Measurements from ENCODE around the gene SCRT2. TPM values are rescaled to one million over a fixed set of nuclear protein-coding genes. Genes with fewer than 3 reads are reported as not detected.

Gene SCRT2
- polyA plus RNA-seq, 1 of the 3 experiments (the other 2 are of a cell fraction) = not detected

DNA sequence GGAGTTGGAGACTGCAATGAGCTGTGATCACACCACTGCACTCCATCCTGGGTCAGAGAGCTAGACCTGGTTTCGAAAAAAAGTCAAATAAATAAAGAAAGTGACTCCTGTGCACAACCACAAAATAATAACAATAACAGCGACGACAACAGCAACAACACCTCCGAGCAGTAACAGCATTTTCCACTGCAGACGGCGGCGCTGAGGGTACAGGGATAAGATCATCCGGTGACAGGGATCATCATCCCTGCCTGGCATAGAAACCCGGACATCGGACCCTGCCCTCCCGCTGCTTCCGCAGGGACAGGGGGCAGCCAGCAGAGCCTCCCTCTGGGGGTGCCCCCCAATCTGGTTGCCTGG, 34.1 kb downstream of the SCRT2 start:
- Histone ChIP-seq H2AFZ (ENCODE audit: low read depth) (no peak overlapping the region), H4K20me1 (ENCODE audit: insufficient read depth) (peaks cover 8% of the 10 kb centered on the region; the same call in 1 of the 2 replicates), H3K4me1 (ENCODE audit: control insufficient read depth in 1 of 2, insufficient read depth in 2 of 2, low read depth in 1 of 2, low read length in 1 of 2) (peaks cover 0 to 3% of the 10 kb centered on the region in 2 experiments; a peak in 1 of 4 replicates), H3K27me3 (ENCODE audit: insufficient read depth) (no peaks in the 10 kb centered on the region), H3K9ac (no peak overlapping the region), H3K36me3 (replicated peaks in 1 of 2; ENCODE audit: control insufficient read depth in 1 of 2, insufficient read depth in 2 of 2, low read length in 1 of 2) (peaks cover 0 to 2% of the 10 kb centered on the region in 2 experiments), H3K9me2 (no peaks in the 10 kb centered on the region), H3K4me3 (ENCODE audit: low read depth in 2 of 2, low read length in 1 of 2) (no peak overlapping the region), H3K9me3 (no peaks in the 10 kb centered on the region), H3K4me2 (no peak overlapping the region), H3K27ac (ENCODE audit: low read depth in 2 of 2, low read length in 1 of 2) (no peak overlapping the region), H3K79me2 (ENCODE audit: insufficient read depth) (no peaks in the 10 kb centered on the region), H3F3A (replicated peaks; ENCODE audit: insufficient read depth) (peaks cover 15% of the 10 kb centered on the region)
- CTCF ChIA-PET = interaction anchor here (0.6 to 2.4 kb wide), 3 partner anchors 16 to 98 kb away, joined by 3 to 6 read pairs (median 6); no protein-coding TSS in a partner anchor
- peak; percentile 88 for DNase-seq
- POLR2A ChIA-PET = no interaction called here
- TF ChIP-seq REST (IDR thresholded peaks at IDR 0.05; ENCODE audit: low read depth, low read length) (no peak), FOSL2 (IDR thresholded peaks at IDR 0.05; ENCODE audit: borderline replicate concordance, low read depth) (no peak), RCOR1 (IDR thresholded peaks at IDR 0.05; ENCODE audit: low read length) (no peak), GABPA (IDR thresholded peaks at IDR 0.05; ENCODE audit: low read depth) (no peak), CHD2 (IDR thresholded peaks at IDR 0.05; ENCODE audit: low read length, partially characterized antibody) (no peak), GATA2 (CRISPR knock-in tag; IDR thresholded peaks at IDR 0.05) (0 out of 2 replicates have a peak, but pooled peaks have one; percentile 9), YY1 (IDR thresholded peaks at IDR 0.05; ENCODE audit: low read depth) (no peak), MEF2A (IDR thresholded peaks at IDR 0.05; ENCODE audit: borderline replicate concordance, low read depth) (no peak), RXRA (IDR thresholded peaks at IDR 0.05; ENCODE audit: borderline replicate concordance, low read depth) (no peak)
- 17% methylated on average over 7 of the region's 12 CpGs for WGBS (ENCODE audit: low lambda C conversion rate)

GRCh38 chr20:640674-641515, 34.7 kb downstream of the SCRT2 start:
- DNase-seq = no peak
- no peak overlapping the region for H3K9ac ChIP-seq
- peaks cover 4% of the 10 kb centered on the region; the same call in 1 of the 2 replicates for H4K20me1 ChIP-seq (ENCODE audit: insufficient read depth)
- WGBS (ENCODE audit: low lambda C conversion rate) = 48% methylated on average over 10 of the region's 11 CpGs
- H3K9me3 ChIP-seq = no peaks in the 10 kb centered on the region
- ChIA-PET POLR2A (no interaction called here), CTCF (interaction anchor here (0.6 to 2.4 kb wide), 6 partner anchors 15 to 98 kb away, joined by 3 to 6 read pairs (median 4); no protein-coding TSS in a partner anchor)
- no peaks in the 10 kb centered on the region for H3K27me3 ChIP-seq (ENCODE audit: insufficient read depth)
- H3F3A ChIP-seq (replicated peaks; ENCODE audit: insufficient read depth) = peaks cover 13% of the 10 kb centered on the region
- no peak overlapping the region for H2AFZ ChIP-seq (ENCODE audit: low read depth)
- no peaks in the 10 kb centered on the region for H3K9me2 ChIP-seq
- peaks cover 0 to 3% of the 10 kb centered on the region in 2 experiments; a peak in 1 of 4 replicates for H3K4me1 ChIP-seq (ENCODE audit: control insufficient read depth in 1 of 2, insufficient read depth in 2 of 2, low read depth in 1 of 2, low read length in 1 of 2)
- H3K36me3 ChIP-seq (replicated peaks in 1 of 2; ENCODE audit: control insufficient read depth in 1 of 2, insufficient read depth in 2 of 2, low read length in 1 of 2) = no peaks in the 10 kb centered on the region
- no peak overlapping the region for H3K4me2 ChIP-seq
- no peak overlapping the region for H3K27ac ChIP-seq (ENCODE audit: low read depth in 2 of 2, low read length in 1 of 2)
- no peaks in the 10 kb centered on the region for H3K79me2 ChIP-seq (ENCODE audit: insufficient read depth)
- no peak overlapping the region for H3K4me3 ChIP-seq (ENCODE audit: low read depth in 2 of 2, low read length in 1 of 2)
- TF ChIP-seq MEF2A (IDR thresholded peaks at IDR 0.05; ENCODE audit: borderline replicate concordance, low read depth) (no peak), ZBTB33 (IDR thresholded peaks at IDR 0.05; ENCODE audit: borderline replicate concordance, low read depth) (no peak), REST (IDR thresholded peaks at IDR 0.05; ENCODE audit: low read depth, low read length) (no peak), FOXJ3 (CRISPR knock-in tag; IDR thresholded peaks at IDR 0.05) (no peak), TCF12 (IDR thresholded peaks at IDR 0.05) (no peak)
- TF ChIP-seq, protein P1, sequence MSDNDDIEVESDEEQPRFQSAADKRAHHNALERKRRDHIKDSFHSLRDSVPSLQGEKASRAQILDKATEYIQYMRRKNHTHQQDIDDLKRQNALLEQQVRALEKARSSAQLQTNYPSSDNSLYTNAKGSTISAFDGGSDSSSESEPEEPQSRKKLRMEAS (IDR thresholded peaks at IDR 0.05; ENCODE audit: low read depth) = no peak
- TF ChIP-seq, protein P2, sequence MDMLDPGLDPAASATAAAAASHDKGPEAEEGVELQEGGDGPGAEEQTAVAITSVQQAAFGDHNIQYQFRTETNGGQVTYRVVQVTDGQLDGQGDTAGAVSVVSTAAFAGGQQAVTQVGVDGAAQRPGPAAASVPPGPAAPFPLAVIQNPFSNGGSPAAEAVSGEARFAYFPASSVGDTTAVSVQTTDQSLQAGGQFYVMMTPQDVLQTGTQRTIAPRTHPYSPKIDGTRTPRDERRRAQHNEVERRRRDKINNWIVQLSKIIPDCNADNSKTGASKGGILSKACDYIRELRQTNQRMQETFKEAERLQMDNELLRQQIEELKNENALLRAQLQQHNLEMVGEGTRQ (IDR thresholded peaks at IDR 0.05; ENCODE audit: borderline replicate concordance, low read depth, low read length) = no peak

Data from SK-N-SH (cell line).